ENCODE data around the gene RMDN2. TPM values are rescaled to one million over a fixed set of nuclear protein-coding genes. Genes with fewer than 3 reads are reported as not detected.
A peak's percentile ranks its signal among the peaks of the same experiment; 100 is the strongest.

The RMDN2 gene
- polyA plus RNA-seq, 1 experiment = 3.4 TPM

- H3K27me3 ChIP-seq (ENCODE audit: control insufficient read depth, insufficient read depth, low read length) = no peaks in the 10 kb centered on the region
- CTCF ChIA-PET = no interaction called here
- DNase-seq (ENCODE audit: low read depth) = no peak
- H3K36me3 ChIP-seq (ENCODE audit: control insufficient read depth, insufficient read depth, low read length) = no peaks in the 10 kb centered on the region
- POLR2A ChIA-PET = no interaction called here
- TF ChIP-seq CTCF (IDR thresholded peaks at IDR 0.05; ENCODE audit: insufficient read depth, low read depth, low read length) = no peak
- no peak overlapping the region for H3K4me3 ChIP-seq (ENCODE audit: low read depth, low read length)
Measured at GRCh38 chr2:37912616-37913015, 12.5 kb upstream of the RMDN2 start.

- ChIA-PET CTCF (no interaction called here), POLR2A (no interaction called here)
- TF ChIP-seq CTCF (IDR thresholded peaks at IDR 0.05; ENCODE audit: insufficient read depth, low read depth, low read length) = no peak
Measured at GRCh38 chr2:37914340-37914739, 10.7 kb upstream of the RMDN2 start.

GRCh38 chr2:37915773-37916172, 9.3 kb upstream of the RMDN2 start:
- no peak for TF ChIP-seq CTCF (IDR thresholded peaks at IDR 0.05; ENCODE audit: insufficient read depth, low read depth, low read length)
- Histone ChIP-seq H3K36me3 (ENCODE audit: control insufficient read depth, insufficient read depth, low read length) (no peaks in the 10 kb centered on the region), H3K4me3 (ENCODE audit: low read depth, low read length) (no peak overlapping the region), H3K27me3 (ENCODE audit: control insufficient read depth, insufficient read depth, low read length) (no peaks in the 10 kb centered on the region)
- CTCF ChIA-PET = no interaction called here
- POLR2A ChIA-PET = no interaction called here
- no peak for DNase-seq (ENCODE audit: low read depth)

More at GRCh38 chr2:37914340-37914739, 10.7 kb upstream of the RMDN2 start:
- Histone ChIP-seq H3K4me3 (ENCODE audit: low read depth, low read length) (no peak overlapping the region), H3K36me3 (ENCODE audit: control insufficient read depth, insufficient read depth, low read length) (no peaks in the 10 kb centered on the region), H3K27me3 (ENCODE audit: control insufficient read depth, insufficient read depth, low read length) (no peaks in the 10 kb centered on the region)
- no peak for DNase-seq (ENCODE audit: low read depth)

- H3K4me3 ChIP-seq (ENCODE audit: low read depth, low read length) = no peak overlapping the region
- H3K27me3 ChIP-seq (ENCODE audit: control insufficient read depth, insufficient read depth, low read length) = no peaks in the 10 kb centered on the region
- TF ChIP-seq CTCF (IDR thresholded peaks at IDR 0.05; ENCODE audit: insufficient read depth, low read depth, low read length) = no peak
- DNase-seq (ENCODE audit: low read depth) = peak; percentile 93
- ChIA-PET CTCF (no interaction called here), POLR2A (no interaction called here)
- no peaks in the 10 kb centered on the region for H3K36me3 ChIP-seq (ENCODE audit: control insufficient read depth, insufficient read depth, low read length)
Measured at GRCh38 chr2:37916512-37917082, 8.5 kb upstream of the RMDN2 start.

- CTCF ChIA-PET = interaction anchor here (0.7 kb wide), 1 partner anchor 73 kb away, joined by 3 read pairs; no protein-coding TSS in a partner anchor
Measured at GRCh38 chr2:37917281-37918228, 7.5 kb upstream of the RMDN2 start.

More at GRCh38 chr2:37917281-37918228, 7.5 kb upstream of the RMDN2 start:
- no peak for TF ChIP-seq CTCF (IDR thresholded peaks at IDR 0.05; ENCODE audit: insufficient read depth, low read depth, low read length)
- no peak overlapping the region for H3K4me3 ChIP-seq (ENCODE audit: low read depth, low read length)
- DNase-seq (ENCODE audit: low read depth) = no peak
- H3K27me3 ChIP-seq (ENCODE audit: control insufficient read depth, insufficient read depth, low read length) = no peaks in the 10 kb centered on the region
- H3K36me3 ChIP-seq (ENCODE audit: control insufficient read depth, insufficient read depth, low read length) = no peaks in the 10 kb centered on the region
- POLR2A ChIA-PET = no interaction called here
